K562 (cell line): Measurements from ENCODE around the gene NTF4. TPM values are rescaled to one million over a fixed set of nuclear protein-coding genes. Genes with fewer than 3 reads are reported as not detected.
"Not testable (repeated sequence)": the region's sequence is repeated elsewhere in the genome, so short reads cannot be mapped to it uniquely, and the experiment has no call there.

Source experiments
- ATF7 ChIP-seq: fragments of 450-650 bp; IDR thresholded peaks from 2 replicates; pipeline ENCODE4 v1.7.1; 2014; ENCODE audit warnings: mild to moderate bottlenecking, moderate library complexity
- CC2D1A ChIP-seq: fragments of 450-650 bp; IDR thresholded peaks from 2 replicates; pipeline ENCODE4 v1.6.1; 2017; ENCODE audit warnings: mild to moderate bottlenecking
- CREM ChIP-seq: IDR thresholded peaks from 2 replicates; pipeline ENCODE4 v1.6.1; 2014; ENCODE audit warnings: antibody characterized with exemption, low read depth
- FOS ChIP-seq: IDR thresholded peaks from 3 replicates; pipeline ENCODE4 v1.6.1; 2011; ENCODE audit not compliant: insufficient read length; ENCODE audit errors: extremely low read depth
- GTF3C2 ChIP-seq: IDR thresholded peaks from 3 replicates; pipeline ENCODE4 v1.6.1; 2011; ENCODE audit warnings: borderline replicate concordance, mild to moderate bottlenecking, moderate library complexity; ENCODE audit not compliant: insufficient read length; ENCODE audit errors: extremely low read depth
- HDAC1 ChIP-seq, 2 experiments: fragments of 450-650 bp; IDR thresholded peaks; 2 replicates each; pipeline ENCODE4 v1.6.1; 2016 to 2017; ENCODE audit warnings: inconsistent platforms in 1 of 2, mild to moderate bottlenecking in 1 of 2, moderate library complexity in 1 of 2
- HDAC2 ChIP-seq: fragments of 450-650 bp; IDR thresholded peaks from 2 replicates; pipeline ENCODE4 v1.6.1; 2016; ENCODE audit warnings: mild to moderate bottlenecking
- HINFP ChIP-seq: fragments of 450-650 bp; conservative IDR thresholded peaks from 2 replicates; pipeline ENCODE4 v1.6.1; 2016; ENCODE audit warnings: missing genetic modification characterization, low read depth, mild to moderate bottlenecking, control low read depth, missing compliant biosample characterization
- MBD2 ChIP-seq: sonication (generic); IDR thresholded peaks from 2 replicates; pipeline ENCODE4 v1.6.1; 2016; ENCODE audit warnings: low read depth, borderline replicate concordance
- NFYB ChIP-seq: IDR thresholded peaks from 2 replicates; pipeline ENCODE4 v1.6.1; 2011; ENCODE audit warnings: mild to moderate bottlenecking, moderate library complexity; ENCODE audit not compliant: insufficient read length; ENCODE audit errors: extremely low read depth
- POLR2H ChIP-seq: IDR thresholded peaks from 2 replicates; pipeline ENCODE4 v1.6.1; 2016; ENCODE audit warnings: missing genetic modification characterization, low read depth, mild to moderate bottlenecking, control low read depth, missing compliant biosample characterization, moderate library complexity
- RCOR1 ChIP-seq, 2 experiments: IDR thresholded peaks; 2 replicates each; pipeline ENCODE4 v1.6.1; 2012; ENCODE audit warnings: low read depth in 2 of 2, low read length in 2 of 2, borderline replicate concordance in 1 of 2, improper control_type of control experiment in 1 of 2
- SP1 ChIP-seq: sonication (generic); formaldehyde crosslinking; IDR thresholded peaks from 2 replicates; pipeline ENCODE4 v1.8.1; 2022; ENCODE audit warnings: mild to moderate bottlenecking, missing genetic modification reagents
- TCF7 ChIP-seq: sonication (generic); IDR thresholded peaks from 2 replicates; pipeline ENCODE4 v1.6.1; 2016; ENCODE audit warnings: antibody characterized with exemption, borderline replicate concordance
- YY1 ChIP-seq, 3 experiments: IDR thresholded peaks; 2 replicates each; pipeline ENCODE4 v1.6.1; 2011; ENCODE audit warnings: low read length in 2 of 3, mild to moderate bottlenecking in 2 of 3, moderate library complexity in 2 of 3, borderline replicate concordance in 1 of 3, control low read depth in 1 of 3, low read depth in 1 of 3; ENCODE audit not compliant: insufficient read depth in 3 of 3, insufficient replicate concordance in 2 of 3, control insufficient read depth in 1 of 3, insufficient read length in 1 of 3; ENCODE audit errors: extremely low read depth in 1 of 3
- ZNF384 ChIP-seq: IDR thresholded peaks from 2 replicates; pipeline ENCODE4 v1.6.1; 2012; ENCODE audit warnings: low read depth, low read length, improper control_type of control experiment
- polyA plus RNA-seq, 8 experiments: library from polyadenylated mRNA; depleted of rRNA in 4 of 8; stranded (reverse) in 5 of 8; unstranded in 3 of 8; fragments of >200 nt; fragmentation: Nextera tagmentation in 2 of 8; fragmentation: Illumina TruSeq in 1 of 8; extraction: Ambion mirVana in 2 of 8; extraction: Trizol in 1 of 8; gene quantifications; 2 replicates each; pipeline versions ENCODE4 v1.2.1 to v1.2.3, GENCODE V29; 2011 to 2014; ENCODE audit warnings: inconsistent platforms in 1 of 8, missing spikeins in 1 of 8
- total RNA-seq, 7 experiments: library from RNA; depleted of rRNA in 6 of 7; stranded (reverse); fragments of >200 nt in 6 of 7; fragmentation: Illumina TruSeq in 2 of 7; extraction: Trizol in 2 of 7; gene quantifications; 2 replicates each; pipeline versions ENCODE4 v1.2.1 to v1.2.3, GENCODE V29; 2011 to 2021; ENCODE audit warnings: low replicate concordance in 1 of 7
- TF ChIP-seq, protein P1 (sequence below), 3 experiments: IDR thresholded peaks in 2 of 3; conservative IDR thresholded peaks in 1 of 3; 2 replicates each; pipeline ENCODE4 v1.5.1; 2011 to 2012; ENCODE audit warnings: low read length in 3 of 3, mild to moderate bottlenecking in 3 of 3, control low read depth in 2 of 3, improper control_type of control experiment in 1 of 3, inconsistent platforms in 1 of 3, low read depth in 1 of 3, mixed read lengths in 1 of 3, moderate library complexity in 1 of 3; ENCODE audit not compliant: insufficient read depth in 2 of 3
- TF ChIP-seq, protein P2 (sequence below), 2 experiments: fragments of 450-650 bp in 1 of 2; sonication (generic) in 1 of 2; formaldehyde crosslinking in 1 of 2; IDR thresholded peaks in 1 of 2; conservative IDR thresholded peaks in 1 of 2; 2 replicates each; pipeline versions ENCODE4 v1.6.1 to v1.8.1; 2016 to 2023; ENCODE audit warnings: mild to moderate bottlenecking in 2 of 2, moderate library complexity in 2 of 2, inconsistent platforms in 1 of 2, missing genetic modification reagents in 1 of 2

NTF4 gene
- total and polyA plus RNA-seq, 9 of the 15 experiments (the other 6 are each of a cell fraction or from before 2014, with no cell fraction given): not detected

DNA sequence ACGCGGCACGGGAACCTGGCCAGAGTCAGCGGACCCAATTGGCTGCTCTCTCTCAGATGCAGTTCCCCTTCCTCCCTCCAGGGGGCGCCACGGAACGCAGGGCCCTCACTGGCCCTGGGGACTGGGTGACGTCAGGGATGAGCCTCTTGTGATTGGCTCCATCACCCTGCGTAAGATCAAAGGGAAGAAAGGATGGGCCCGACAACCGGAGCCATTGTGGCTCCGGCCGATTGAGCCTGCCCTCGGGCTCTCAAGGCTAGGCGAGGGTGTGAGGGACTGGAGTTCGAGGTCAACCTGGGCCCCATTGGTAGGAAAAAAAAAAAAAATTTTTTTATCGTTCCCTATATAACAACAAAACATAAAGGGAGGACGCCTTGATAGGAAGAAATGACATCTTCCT lies 27.8 kb downstream of the NTF4 start, which contains the start of gene CGB1 (continued):
- TF ChIP-seq HDAC2 (peak; percentile 89), MBD2 (peak; percentile 53; the same call in 1 of the 2 replicates), YY1 (IDR thresholded peaks at IDR 0.05; ENCODE audit: borderline replicate concordance in 1 of 3, control insufficient read depth in 1 of 3, extremely low read depth in 1 of 3, insufficient read depth in 3 of 3, insufficient read length in 1 of 3, insufficient replicate concordance in 2 of 3, low read depth in 1 of 3, low read length in 2 of 3) (peak in 1 of 3 experiments; percentile 26), CC2D1A (peak; percentile 30; the same call in 1 of the 2 replicates), ZNF384 (peak; percentile 46; the same call in 1 of the 2 replicates), HINFP (0 out of 2 replicates have a peak, but pooled peaks have one; percentile 46), GTF3C2 (peak; percentile 17), RCOR1 (IDR thresholded peaks at IDR 0.05; ENCODE audit: borderline replicate concordance in 1 of 2, low read depth in 2 of 2, low read length in 2 of 2) (peak; percentile 82 to 99), SP1 (CRISPR knock-in tag) (0 out of 2 replicates have a peak, but pooled peaks have one; percentile 43), ATF7 (peak; percentile 94), CREM (peak; percentile 93), HDAC1 (IDR thresholded peaks at IDR 0.05) (peak in 1 of 2 experiments; percentile 61; a peak in 1 of 4 replicates), FOS (peak; percentile 43), NFYB (peak; percentile 38), POLR2H (tag) (peak; percentile 98), TCF7 (peak; percentile 99)
- TF ChIP-seq, protein P1, sequence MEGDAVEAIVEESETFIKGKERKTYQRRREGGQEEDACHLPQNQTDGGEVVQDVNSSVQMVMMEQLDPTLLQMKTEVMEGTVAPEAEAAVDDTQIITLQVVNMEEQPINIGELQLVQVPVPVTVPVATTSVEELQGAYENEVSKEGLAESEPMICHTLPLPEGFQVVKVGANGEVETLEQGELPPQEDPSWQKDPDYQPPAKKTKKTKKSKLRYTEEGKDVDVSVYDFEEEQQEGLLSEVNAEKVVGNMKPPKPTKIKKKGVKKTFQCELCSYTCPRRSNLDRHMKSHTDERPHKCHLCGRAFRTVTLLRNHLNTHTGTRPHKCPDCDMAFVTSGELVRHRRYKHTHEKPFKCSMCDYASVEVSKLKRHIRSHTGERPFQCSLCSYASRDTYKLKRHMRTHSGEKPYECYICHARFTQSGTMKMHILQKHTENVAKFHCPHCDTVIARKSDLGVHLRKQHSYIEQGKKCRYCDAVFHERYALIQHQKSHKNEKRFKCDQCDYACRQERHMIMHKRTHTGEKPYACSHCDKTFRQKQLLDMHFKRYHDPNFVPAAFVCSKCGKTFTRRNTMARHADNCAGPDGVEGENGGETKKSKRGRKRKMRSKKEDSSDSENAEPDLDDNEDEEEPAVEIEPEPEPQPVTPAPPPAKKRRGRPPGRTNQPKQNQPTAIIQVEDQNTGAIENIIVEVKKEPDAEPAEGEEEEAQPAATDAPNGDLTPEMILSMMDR (IDR thresholded peaks at IDR 0.05 in 2 of 3, conservative IDR thresholded peaks at IDR 0.05 in 1 of 3; ENCODE audit: insufficient read depth in 2 of 3, low read depth in 1 of 3, low read length in 3 of 3): peak; percentile 72 to 93 (median 89)
- TF ChIP-seq, protein P2, sequence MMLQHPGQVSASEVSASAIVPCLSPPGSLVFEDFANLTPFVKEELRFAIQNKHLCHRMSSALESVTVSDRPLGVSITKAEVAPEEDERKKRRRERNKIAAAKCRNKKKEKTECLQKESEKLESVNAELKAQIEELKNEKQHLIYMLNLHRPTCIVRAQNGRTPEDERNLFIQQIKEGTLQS (IDR thresholded peaks at IDR 0.05): peak; percentile 85
- TF ChIP-seq, protein P2 (CRISPR knock-in tag; conservative IDR thresholded peaks at IDR 0.05): not testable (repeated sequence)
